Measurements from ENCODE around the gene CYFIP2. TPM values are rescaled to one million over a fixed set of nuclear protein-coding genes. Genes with fewer than 3 reads are reported as not detected.
"Not testable (repeated sequence)": the region's sequence is repeated elsewhere in the genome, so short reads cannot be mapped to it uniquely, and the experiment has no call there.

CYFIP2 gene
- total RNA-seq, 4 donors from 2014 or later: 4.2 to 10.3 (median 8.1) TPM

GRCh38 chr5:157233515-157233914 lies 32.4 kb upstream of the CYFIP2 start:
- H3K9me3 ChIP-seq: no peaks in the 10 kb centered on the region
- TF ChIP-seq CTCF (IDR thresholded peaks at IDR 0.05): no peak
- no peak for TF ChIP-seq POLR2A (IDR thresholded peaks at IDR 0.05)
- H3K4me3 ChIP-seq: no peak overlapping the region
- 88 to 89% methylated on average over 3 of the region's 3 CpGs for WGBS, 2 donors
- DNase-seq: no peak
- H3K36me3 ChIP-seq: no peaks in the 10 kb centered on the region
- no peak overlapping the region for H3K27ac ChIP-seq
- intact Hi-C loops (cut with DNase I): no loop called here
- H3K27me3 ChIP-seq: no peaks in the 10 kb centered on the region
- peaks cover 0 to 4% (median 0%) of the 10 kb centered on the region in 3 donors for H3K4me1 ChIP-seq

DNA sequence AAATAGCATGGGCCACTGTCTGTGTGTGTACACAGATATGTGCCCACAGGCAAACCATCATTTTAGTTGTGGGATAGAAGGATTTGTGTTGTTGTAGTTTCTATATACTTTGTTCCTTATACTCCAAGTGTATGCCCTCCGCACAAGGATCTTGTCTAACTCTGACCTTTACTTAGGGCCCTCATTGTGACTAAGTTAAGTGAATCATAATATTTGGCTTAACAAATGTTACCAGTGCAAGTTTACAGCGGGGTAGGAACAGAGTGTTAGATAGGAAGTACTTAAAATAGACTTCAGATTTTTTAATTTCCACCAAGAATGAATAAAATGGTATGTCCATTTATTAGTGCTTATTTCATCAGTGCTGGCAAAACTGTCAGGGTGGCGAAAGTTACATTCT lies 29.5 kb upstream of the CYFIP2 start:
- Histone ChIP-seq H3K36me3 (no peaks in the 10 kb centered on the region), H3K9me3 (no peaks in the 10 kb centered on the region), H3K4me1 (peaks cover 0 to 4% (median 0%) of the 10 kb centered on the region in 3 donors), H3K4me3 (no peak overlapping the region), H3K27me3 (no peaks in the 10 kb centered on the region), H3K27ac (no peak overlapping the region)
- DNase-seq: no peak
- 79 to 84% methylated on average over 3 of the region's 3 CpGs for WGBS, 2 donors
- intact Hi-C loops (cut with DNase I): no loop called here
- TF ChIP-seq CTCF (IDR thresholded peaks at IDR 0.05): no peak
- no peak for TF ChIP-seq POLR2A (IDR thresholded peaks at IDR 0.05)

DNA sequence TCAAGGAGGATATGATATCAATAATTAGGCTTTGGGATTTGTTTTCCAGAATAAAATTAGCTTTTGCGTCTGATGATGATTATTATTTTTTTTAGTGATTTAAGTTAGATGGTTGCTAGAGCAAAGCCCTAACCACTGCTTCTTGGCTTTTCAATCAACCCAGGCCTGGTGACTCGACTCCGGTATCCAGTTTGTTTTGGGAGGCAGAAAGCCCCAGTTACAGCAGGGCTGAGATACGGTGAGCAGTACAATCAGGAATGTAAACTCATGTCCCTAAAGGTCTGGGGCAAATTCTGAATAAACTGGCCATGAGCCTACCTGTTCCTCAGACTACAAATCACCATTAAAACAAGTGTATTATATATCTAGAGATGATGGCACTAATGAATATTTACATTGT lies 24.4 kb upstream of the CYFIP2 start:
- DNase-seq: no peak
- Histone ChIP-seq H3K4me1 (no peaks in the 10 kb centered on the region), H3K9me3 (no peaks in the 10 kb centered on the region), H3K36me3 (no peaks in the 10 kb centered on the region), H3K27ac (no peak overlapping the region), H3K27me3 (no peaks in the 10 kb centered on the region), H3K4me3 (no peak overlapping the region)
- no peak for TF ChIP-seq POLR2A (IDR thresholded peaks at IDR 0.05)
- intact Hi-C loops (cut with DNase I): no loop called here
- WGBS, 2 donors: 77 to 81% methylated on average over 4 of the region's 4 CpGs

GRCh38 chr5:157244704-157245103 lies 21.2 kb upstream of the CYFIP2 start:
- H3K36me3 ChIP-seq; H3K4me1 ChIP-seq; H3K27ac ChIP-seq; H3K9me3 ChIP-seq; DNase-seq; intact Hi-C loops (cut with DNase I); H3K4me3 ChIP-seq; H3K27me3 ChIP-seq: not testable (repeated sequence)
- 67 to 83% methylated on average over 4 to 6 of the region's 7 CpGs for whole genome bisulfite sequencing, 2 donors

DNA sequence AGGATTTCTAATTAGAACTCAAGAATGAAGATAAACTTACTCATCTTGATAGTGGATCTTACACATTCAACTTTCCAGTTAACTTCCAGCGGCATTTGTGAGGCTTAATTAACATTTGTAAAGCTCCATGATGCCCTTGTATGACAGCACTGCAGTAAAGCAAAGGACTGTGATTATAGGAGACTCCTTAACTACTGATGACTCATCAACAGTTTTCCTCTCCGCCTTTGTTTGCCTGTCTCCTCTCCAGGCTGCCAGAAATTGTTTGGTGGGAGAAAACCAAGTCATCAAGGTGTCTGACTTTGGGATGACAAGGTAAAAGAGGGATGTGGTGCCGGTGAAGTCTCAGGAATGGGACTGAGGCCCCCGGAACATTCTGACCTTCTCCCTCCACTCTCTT lies 20.4 kb upstream of the CYFIP2 start:
- DNase-seq: no peak
- no peak for TF ChIP-seq POLR2A (IDR thresholded peaks at IDR 0.05)
- TF ChIP-seq CTCF (IDR thresholded peaks at IDR 0.05): no peak
- no peaks in the 10 kb centered on the region for H3K27me3 ChIP-seq
- H3K27ac ChIP-seq: no peak overlapping the region
- WGBS, 2 donors: 58 to 69% methylated on average over 4 of the region's 4 CpGs
- intact Hi-C loops (cut with DNase I): no loop called here
- H3K9me3 ChIP-seq: no peaks in the 10 kb centered on the region
- H3K4me3 ChIP-seq: no peak overlapping the region
- H3K36me3 ChIP-seq: no peaks in the 10 kb centered on the region
- no peaks in the 10 kb centered on the region for H3K4me1 ChIP-seq

DNA sequence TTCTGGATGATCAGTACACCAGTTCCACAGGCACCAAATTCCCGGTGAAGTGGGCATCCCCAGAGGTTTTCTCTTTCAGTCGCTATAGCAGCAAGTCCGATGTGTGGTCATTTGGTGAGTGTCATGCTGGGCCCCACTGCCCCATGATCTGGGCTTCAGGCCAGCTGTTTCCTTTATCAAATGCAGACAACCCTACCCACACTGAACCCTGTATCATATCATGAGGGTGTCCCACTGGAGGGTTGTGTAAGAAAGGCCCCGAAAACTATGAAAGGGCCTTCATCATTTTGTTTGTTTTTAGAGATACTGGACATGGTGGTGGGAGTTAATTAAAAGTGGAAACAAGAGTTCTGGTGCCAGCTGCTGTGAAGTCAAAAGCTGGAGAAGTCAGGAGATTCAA lies 20.0 kb upstream of the CYFIP2 start:
- Histone ChIP-seq H3K4me3 (no peak overlapping the region), H3K27me3 (no peaks in the 10 kb centered on the region), H3K4me1 (no peaks in the 10 kb centered on the region), H3K9me3 (no peaks in the 10 kb centered on the region), H3K27ac (no peak overlapping the region), H3K36me3 (no peaks in the 10 kb centered on the region)
- TF ChIP-seq CTCF (IDR thresholded peaks at IDR 0.05) (no peak), POLR2A (IDR thresholded peaks at IDR 0.05) (no peak)
- no peak for DNase-seq
- WGBS, 2 donors: 84% methylated on average over 4 of the region's 4 CpGs
- intact Hi-C loops (cut with DNase I): no loop called here

Data from esophagus squamous epithelium (tissue), 5 donors.